Adrenal gland (tissue), 12 donors: ENCODE data around the gene GNG3. TPM values are rescaled to one million over a fixed set of nuclear protein-coding genes. Genes with fewer than 3 reads are reported as not detected.
A peak's percentile ranks its signal among the peaks of the same experiment; 100 is the strongest.

ENCODE experiments used
- DNase-seq, 7 donors: peaks; one replicate each; pipeline ENCODE4 v3.0.0-alpha.2; 2019 to 2020
- H3K27ac ChIP-seq, 5 donors: fragments of 200-600 bp; sonication (generic) in 4 of 5; 1 replicate in 3 of 5; 2 replicates in 2 of 5; pipeline versions ENCODE4 v1.5.1 to v1.8.0; 2016 to 2020; ENCODE audit warnings: mild to moderate bottlenecking in 1 of 5
- H3K27me3 ChIP-seq: fragments of 200-600 bp; 2 replicates; pipeline ENCODE4 v1.8.0; 2021
- H3K36me3 ChIP-seq, 2 donors: fragments of 200-600 bp; replicated peaks in 1 of 2; 1 replicate in 1 of 2; 2 replicates in 1 of 2; pipeline versions ENCODE4 v1.5.1 to v1.8.0; 2018 to 2022
- H3K4me1 ChIP-seq, 2 donors: fragments of 200-600 bp; replicated peaks in 1 of 2; 1 replicate in 1 of 2; 2 replicates in 1 of 2; pipeline versions ENCODE4 v1.5.1 to v1.8.0; 2018 to 2021
- H3K4me3 ChIP-seq, 4 donors: fragments of 200-600 bp; sonication (generic) in 3 of 4; one replicate each; pipeline ENCODE4 v1.5.1; 2016 to 2018
- H3K9me3 ChIP-seq, 3 donors: fragments of 200-600 bp; sonication (generic) in 1 of 3; replicated peaks in 1 of 3; 1 replicate in 2 of 3; 2 replicates in 1 of 3; pipeline versions ENCODE4 v1.5.1 to v1.8.0; 2016 to 2021
- POLR2A ChIP-seq, 2 donors: fragments of 450-650 bp; IDR thresholded peaks; one replicate each; pipeline ENCODE4 v1.6.1; 2017; ENCODE audit warnings: antibody characterized with exemption in 2 of 2, mild to moderate bottlenecking in 2 of 2, moderate library complexity in 1 of 2
- WGBS, 4 donors: extraction: QIAGEN DNeasy Blood & Tissue Kit in 2 of 4; methylation state at CpG; one replicate each; pipeline versions ENCODE4 v1.1.5 to v1.1.7; 2013 to 2017; 5-methylcytosine and 5-hydroxymethylcytosine counted together
- intact Hi-C, 2 donors: fragments of 100-400 bp; cut with DNase I; formaldehyde crosslinking; loops; one replicate each; pipeline versions ENCODE4 v1.14.1 to v1.15.0; 2022 to 2023
- polyA plus RNA-seq, 3 donors: library from polyadenylated mRNA; stranded (reverse); fragments of 200-250 nt in 2 of 3; fragments of 350-450 nt in 1 of 3; fragmentation: Illumina TruSeq in 1 of 3; extraction: RNeasy Lipid Tissue Mini Kit (QIAGEN cat#74804) in 1 of 3; gene quantifications; one replicate each; pipeline ENCODE4 v1.2.3, GENCODE V29; 2013 to 2014
- total RNA-seq, 9 donors: library from RNA; depleted of rRNA in 4 of 9; stranded (reverse); fragments of >200 nt in 4 of 9; fragments of 120-200 nt in 1 of 9; fragmentation: NEBNext Ultra II Directional in 1 of 9; extraction: Animal tissue kit (Norgen Biotek cat#: 25700) in 1 of 9; gene quantifications; one replicate each; pipeline versions ENCODE4 v1.1.0 to v1.2.4, GENCODE V29; 2013 to 2023
- TF ChIP-seq, protein P1 (sequence below), 6 experiments: fragments of 450-650 bp in 4 of 6; fragments of 200-600 bp in 2 of 6; sonication (generic) in 1 of 6; IDR thresholded peaks; 1 replicate in 5 of 6; 2 replicates in 1 of 6; pipeline versions ENCODE4 v1.5.1 to v1.8.0; 2016 to 2021; ENCODE audit warnings: antibody characterized with exemption in 6 of 6, mild to moderate bottlenecking in 2 of 6, moderate library complexity in 1 of 6
- donor health status: healthy with polysubstance abuse.
- donor health status: Bipolar disorder and iron deficiency.
- donor health status: DM: yes; HTN: yes; CAD: no.
- donor health status: DM: no; HTN: no; CAD: no.
- donor health status: DM: no; HTN: no; CAD: no.
- donor health status: DM: yes; HTN: yes; CAD: no.

The GNG3 gene
- total and polyA plus RNA-seq, 12 donors = 0.39 to 15.7 (median 3.0) TPM; not detected in 2

DNA sequence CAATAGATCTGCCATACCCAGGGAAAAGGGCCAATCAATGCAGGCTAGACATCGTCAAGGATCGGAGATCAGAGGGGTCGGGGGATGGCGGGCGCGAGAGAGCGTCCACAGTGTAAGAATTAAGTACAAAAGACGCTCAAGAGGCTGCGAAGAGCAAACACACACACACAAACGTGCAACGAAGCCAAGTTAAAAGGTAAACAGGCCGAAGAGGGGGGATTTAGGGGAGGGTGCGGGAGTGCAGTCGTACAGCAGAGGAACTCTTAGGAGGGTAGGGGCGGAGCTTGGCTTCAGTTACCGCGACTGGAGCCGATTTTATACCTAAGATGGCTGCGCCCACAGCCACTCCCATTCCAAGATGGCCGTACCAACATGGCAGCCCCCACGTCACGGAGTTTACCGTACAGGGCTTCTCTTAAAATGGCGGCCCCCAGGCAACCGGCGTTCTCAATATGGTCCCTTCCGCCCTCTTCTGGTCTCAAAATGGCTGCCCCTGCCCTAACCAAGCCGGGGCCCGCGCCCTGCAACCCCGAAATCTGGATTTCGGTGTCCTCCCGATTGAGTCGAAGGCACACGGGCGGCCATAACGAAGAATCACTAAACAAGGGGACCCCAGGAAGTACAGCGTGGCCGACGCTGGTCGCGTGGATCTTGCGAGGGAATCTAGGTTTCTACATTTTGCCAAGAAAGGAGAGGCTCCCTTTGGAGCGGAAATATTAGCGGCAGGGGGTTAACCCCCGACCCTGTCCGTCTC is 1.9 kb downstream of the GNG3 start:
- Histone ChIP-seq H3K4me3 (peak overlapping the region in 3 of 4 donors; percentile 53 to 58 (median 58)), H3K4me1 (peaks cover 40 to 51% of the 10 kb centered on the region in 2 donors), H3K27ac (peak overlapping the region; percentile 84 to 96 (median 93)), H3K27me3 (no peaks in the 10 kb centered on the region), H3K36me3 (peaks cover 0 to 40% of the 10 kb centered on the region in 2 donors), H3K9me3 (no peaks in the 10 kb centered on the region)
- peak; percentile 95 to 100 (median 99) for DNase-seq
- intact Hi-C loops = no loop called here
- 0 to 3% (median 1%) methylated on average over 30 to 47 of the region's 47 CpGs for WGBS, 4 donors
- TF ChIP-seq, protein P1, sequence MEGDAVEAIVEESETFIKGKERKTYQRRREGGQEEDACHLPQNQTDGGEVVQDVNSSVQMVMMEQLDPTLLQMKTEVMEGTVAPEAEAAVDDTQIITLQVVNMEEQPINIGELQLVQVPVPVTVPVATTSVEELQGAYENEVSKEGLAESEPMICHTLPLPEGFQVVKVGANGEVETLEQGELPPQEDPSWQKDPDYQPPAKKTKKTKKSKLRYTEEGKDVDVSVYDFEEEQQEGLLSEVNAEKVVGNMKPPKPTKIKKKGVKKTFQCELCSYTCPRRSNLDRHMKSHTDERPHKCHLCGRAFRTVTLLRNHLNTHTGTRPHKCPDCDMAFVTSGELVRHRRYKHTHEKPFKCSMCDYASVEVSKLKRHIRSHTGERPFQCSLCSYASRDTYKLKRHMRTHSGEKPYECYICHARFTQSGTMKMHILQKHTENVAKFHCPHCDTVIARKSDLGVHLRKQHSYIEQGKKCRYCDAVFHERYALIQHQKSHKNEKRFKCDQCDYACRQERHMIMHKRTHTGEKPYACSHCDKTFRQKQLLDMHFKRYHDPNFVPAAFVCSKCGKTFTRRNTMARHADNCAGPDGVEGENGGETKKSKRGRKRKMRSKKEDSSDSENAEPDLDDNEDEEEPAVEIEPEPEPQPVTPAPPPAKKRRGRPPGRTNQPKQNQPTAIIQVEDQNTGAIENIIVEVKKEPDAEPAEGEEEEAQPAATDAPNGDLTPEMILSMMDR (IDR thresholded peaks at IDR 0.05) = no peak
- peak; percentile 44 to 85 for TF ChIP-seq POLR2A (IDR thresholded peaks at IDR 0.05)

DNA sequence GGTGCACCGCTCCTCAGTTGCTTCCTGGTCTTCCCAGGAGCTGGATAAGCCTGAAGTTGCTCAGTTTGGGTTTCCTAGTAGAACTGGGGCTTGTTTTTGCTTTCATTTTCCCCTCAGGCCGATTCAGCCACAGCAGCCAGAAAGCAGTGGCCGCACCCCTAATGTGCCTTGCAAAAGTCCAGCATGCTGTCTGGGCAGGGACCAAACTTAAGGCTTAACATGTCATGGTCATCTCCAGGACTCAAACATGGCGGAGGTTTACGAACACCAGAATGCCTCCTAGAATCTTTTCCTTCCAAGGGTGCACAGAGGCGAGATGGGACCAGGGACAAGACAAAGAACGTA is 2.5 kb downstream of the GNG3 start:
- Histone ChIP-seq H3K27ac (peak overlapping the region; percentile 84 to 96 (median 93)), H3K9me3 (no peaks in the 10 kb centered on the region), H3K4me3 (peak overlapping the region in 3 of 4 donors; percentile 53 to 58 (median 58)), H3K36me3 (peaks cover 0 to 45% of the 10 kb centered on the region in 2 donors), H3K27me3 (no peaks in the 10 kb centered on the region), H3K4me1 (peaks cover 46 to 55% of the 10 kb centered on the region in 2 donors)
- peak in 5 of 7 donors; percentile 31 to 71 (median 35) for DNase-seq
- TF ChIP-seq, protein P1 (IDR thresholded peaks at IDR 0.05) = no peak
- WGBS, 4 donors = 59 to 67% (median 63%) methylated on average over 7 of the region's 7 CpGs
- intact Hi-C loops = no loop called here

- peak overlapping the region in 4 of 5 donors; percentile 9 to 84 (median 72) for H3K27ac ChIP-seq
- no peaks in the 10 kb centered on the region for H3K9me3 ChIP-seq
- intact Hi-C loops = no loop called here
- WGBS, 4 donors = 89 to 91% (median 89%) methylated on average over 6 of the region's 6 CpGs
- H3K4me1 ChIP-seq = peaks cover 33 to 36% of the 10 kb centered on the region in 2 donors
- TF ChIP-seq, protein P1 (IDR thresholded peaks at IDR 0.05) = no peak
- TF ChIP-seq POLR2A (IDR thresholded peaks at IDR 0.05) = no peak
- H3K27me3 ChIP-seq = no peaks in the 10 kb centered on the region
- peaks cover 0 to 68% of the 10 kb centered on the region in 2 donors for H3K36me3 ChIP-seq
- H3K4me3 ChIP-seq = no peak overlapping the region
- peak in 1 of 7 donors; percentile 11 for DNase-seq
Measured at GRCh38 chr11:62712276-62712812, 4.9 kb downstream of the GNG3 start.

DNA sequence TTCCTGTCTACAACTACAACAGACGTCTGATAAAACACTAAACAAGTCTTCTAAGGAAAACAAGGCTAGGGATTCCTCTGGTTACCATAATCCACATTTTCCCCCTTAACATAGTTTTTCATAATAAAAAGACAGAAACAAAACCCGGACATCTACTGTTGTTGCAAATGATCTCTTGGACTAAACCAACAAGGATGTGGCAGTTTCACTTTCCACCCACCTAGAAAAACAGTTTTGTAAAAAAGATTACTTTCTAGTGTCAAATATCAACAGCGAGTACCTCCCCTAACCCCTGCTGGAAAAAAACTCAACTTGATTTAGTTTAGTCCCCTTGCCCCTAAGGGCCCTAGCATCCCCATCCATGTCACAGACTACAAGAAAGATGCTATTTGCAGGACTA is 5.4 kb downstream of the GNG3 start:
- no peak overlapping the region for H3K4me3 ChIP-seq
- no peak for DNase-seq
- intact Hi-C loops = no loop called here
- peaks cover 0 to 73% of the 10 kb centered on the region in 2 donors for H3K36me3 ChIP-seq
- 40 to 50% (median 46%) methylated on average over 3 of the region's 3 CpGs for WGBS, 4 donors
- H3K27me3 ChIP-seq = no peaks in the 10 kb centered on the region
- no peaks in the 10 kb centered on the region for H3K9me3 ChIP-seq
- peaks cover 33% of the 10 kb centered on the region in 2 donors for H3K4me1 ChIP-seq
- TF ChIP-seq, protein P1 (IDR thresholded peaks at IDR 0.05) = no peak
- no peak for TF ChIP-seq POLR2A (IDR thresholded peaks at IDR 0.05)
- peak overlapping the region in 4 of 5 donors; percentile 9 to 84 (median 72) for H3K27ac ChIP-seq
